K562 (cell line): ENCODE measurements around the gene PLD6. TPM values are rescaled to one million over a fixed set of nuclear protein-coding genes. Genes with fewer than 3 reads are reported as not detected.

Experiments
- ATAC-seq: fragments of 200-7000 bp; cut with Tn5 transposase; 3 replicates; pipeline ENCODE4 v1.9.1; 2020; ENCODE audit warnings: moderate library complexity
- BruUV-seq: library from RNA; stranded (reverse); fragments of 400-500 nt; replicated peaks from 2 replicates; lab custom pipeline; 2021; lab: Mats Ljungman, UMichigan
- CTCF ChIA-PET: fragments of 300-600 bp; formaldehyde crosslinking; extraction: SDS; loops from one replicate; lab custom pipeline; 2021; ENCODE audit warnings: low intra/inter-chr PET ratio; lab: Yijun Ruan, JAX
- POLR2A ChIA-PET: fragments of 300-600, 350-650 bp; sonication (Branson Sonifier 250); formaldehyde crosslinking; extraction: SDS; loops from one replicate; lab custom pipeline; 2021; ENCODE audit warnings: antibody characterized with exemption, inconsistent platforms; lab: Yijun Ruan, JAX
- DNase-seq, 4 experiments: peaks; one replicate each; pipeline versions ENCODE4 v3.0.0 to v3.0.0-alpha.2; 2011 to 2018; ENCODE audit warnings: low spot score in 3 of 4, mixed read lengths in 3 of 4; ENCODE audit errors: extremely low read depth in 1 of 4
- FAIRE-seq: peaks from 2 replicates; lab custom pipeline; 2011; peaks lifted over from hg19 to GRCh38; lab: Jason Lieb, UNC
- H2AFZ ChIP-seq: 2 replicates; pipeline ENCODE4 v1.6.0; 2011; ENCODE audit warnings: low read depth, low read length, control low read depth, inconsistent platforms
- H3K27ac ChIP-seq: fragments of 200-600 bp; 3 replicates; pipeline ENCODE4 v1.8.0; 2011; ENCODE audit warnings: low read depth, mild to moderate bottlenecking, control low read depth, inconsistent platforms, low read length, moderate library complexity, mixed read lengths; ENCODE audit errors: extremely low read depth
- H3K27me3 ChIP-seq, 2 experiments: fragments of 300-600 bp in 1 of 2; 2 replicates in 1 of 2; 3 replicates in 1 of 2; pipeline versions ENCODE4 v1.6.0 to v1.8.0; 2011; ENCODE audit warnings: inconsistent platforms in 2 of 2, low read length in 2 of 2, mild to moderate bottlenecking in 1 of 2, mixed read lengths in 1 of 2, moderate library complexity in 1 of 2; ENCODE audit not compliant: control insufficient read depth in 2 of 2, insufficient read depth in 2 of 2
- H3K36me3 ChIP-seq: fragments of 300-600 bp; 3 replicates; pipeline ENCODE4 v1.8.0; 2011; ENCODE audit warnings: mild to moderate bottlenecking, low read length, inconsistent platforms; ENCODE audit not compliant: control insufficient read depth, insufficient read depth
- H3K4me1 ChIP-seq, 2 experiments: fragments of 200-600 bp in 1 of 2; replicated peaks in 1 of 2; 2 replicates in 1 of 2; 3 replicates in 1 of 2; pipeline versions ENCODE4 v1.5.1 to v1.8.0; 2011; ENCODE audit warnings: inconsistent platforms in 2 of 2, low read length in 2 of 2, mild to moderate bottlenecking in 1 of 2, mixed read lengths in 1 of 2, moderate library complexity in 1 of 2; ENCODE audit not compliant: control insufficient read depth in 2 of 2, insufficient read depth in 2 of 2
- H3K4me2 ChIP-seq: 2 replicates; pipeline ENCODE4 v1.6.1; 2011; ENCODE audit warnings: low read length, control low read depth, inconsistent platforms, mixed read lengths; ENCODE audit not compliant: insufficient read depth
- H3K4me3 ChIP-seq: fragments of 200-600 bp; sonication (generic), shearing (Covaris generic); 2 replicates; pipeline ENCODE4 v1.5.1; 2016; ENCODE audit warnings: control low read depth, inconsistent platforms
- H3K79me2 ChIP-seq: fragments of 200-600 bp; 3 replicates; pipeline ENCODE4 v1.8.0; 2011; ENCODE audit warnings: low read length, inconsistent platforms; ENCODE audit not compliant: control insufficient read depth, insufficient read depth
- H3K9ac ChIP-seq, 2 experiments: 2 replicates each; pipeline versions ENCODE4 v1.6.0 to v1.6.1; 2011; ENCODE audit warnings: low read depth in 2 of 2, low read length in 2 of 2, control low read depth in 1 of 2, inconsistent platforms in 1 of 2, mild to moderate bottlenecking in 1 of 2, mixed read lengths in 1 of 2; ENCODE audit not compliant: insufficient read depth in 1 of 2
- H3K9me1 ChIP-seq: one replicate; pipeline ENCODE4 v1.6.0; 2011; ENCODE audit warnings: inconsistent platforms, mild to moderate bottlenecking, low read length, moderate library complexity; ENCODE audit not compliant: control insufficient read depth, insufficient read depth
- H3K9me3 ChIP-seq: replicated peaks from 2 replicates; pipeline ENCODE4 v1.5.1; 2011; ENCODE audit warnings: low read depth, low read length, inconsistent platforms; ENCODE audit not compliant: control insufficient read depth, insufficient read depth
- H4K20me1 ChIP-seq: replicated peaks from 2 replicates; pipeline ENCODE4 v1.6.1; 2011; ENCODE audit warnings: low read length, inconsistent platforms, mixed read lengths; ENCODE audit not compliant: control insufficient read depth, insufficient read depth
- ASH1L ChIP-seq: fragments of 450-650 bp; IDR thresholded peaks from 2 replicates; pipeline ENCODE4 v1.6.1; 2018; ENCODE audit warnings: borderline replicate concordance, mild to moderate bottlenecking, low read depth; ENCODE audit not compliant: partially characterized antibody
- CTBP1 ChIP-seq: fragments of 450-650 bp; IDR thresholded peaks from 2 replicates; pipeline ENCODE4 v1.6.1; 2016; ENCODE audit warnings: borderline replicate concordance
- EP400 ChIP-seq: fragments of 450-650 bp; IDR thresholded peaks from 2 replicates; pipeline ENCODE4 v1.6.1; 2017; ENCODE audit warnings: antibody characterized with exemption, mild to moderate bottlenecking, moderate library complexity
- ERF ChIP-seq: fragments of 450-650 bp; formaldehyde crosslinking; IDR thresholded peaks from 2 replicates; pipeline ENCODE4 v1.4.0; 2020; ENCODE audit warnings: mild to moderate bottlenecking, mixed read lengths
- EZH2 ChIP-seq: IDR thresholded peaks from 2 replicates; pipeline ENCODE4 v1.6.1; 2012; ENCODE audit warnings: low read depth, mild to moderate bottlenecking, inconsistent platforms, low read length, borderline replicate concordance
- HLTF ChIP-seq: fragments of 450-650 bp; IDR thresholded peaks from 2 replicates; pipeline ENCODE4 v1.6.1; 2016
- HOXB6 ChIP-seq: fragments of 250-450 bp; sonication (Bioruptor Pico); IDR thresholded peaks from 2 replicates; pipeline ENCODE4 v1.5.1; 2022; ENCODE audit warnings: mild to moderate bottlenecking, borderline replicate concordance
- HSF4 ChIP-seq: fragments of 250-450 bp; sonication (Bioruptor Pico); IDR thresholded peaks from 2 replicates; pipeline ENCODE4 v2.1.2; 2022; ENCODE audit warnings: mild to moderate bottlenecking, moderate library complexity, borderline replicate concordance
- KDM2B ChIP-seq: fragments of 250-450 bp; sonication (Bioruptor Pico); IDR thresholded peaks from 2 replicates; pipeline ENCODE4 v1.8.0; 2021; ENCODE audit warnings: mild to moderate bottlenecking, moderate library complexity
- NR4A1 ChIP-seq, 2 experiments: fragments of 250-450 bp in 1 of 2; fragments of 450-650 bp in 1 of 2; sonication (Bioruptor Pico) in 1 of 2; IDR thresholded peaks; 2 replicates each; pipeline versions ENCODE4 v1.4.0 to v1.6.1; 2016 to 2020; ENCODE audit warnings: mild to moderate bottlenecking in 2 of 2, missing compliant biosample characterization in 1 of 2, missing genetic modification characterization in 1 of 2, moderate library complexity in 1 of 2
- POLR3G ChIP-seq: IDR thresholded peaks from 2 replicates; pipeline ENCODE4 v1.6.1; 2011; ENCODE audit not compliant: insufficient read length, insufficient replicate concordance; ENCODE audit errors: extremely low read depth
- SAFB ChIP-seq: fragments of 200-400 bp; formaldehyde crosslinking; IDR thresholded peaks from 2 replicates; pipeline ENCODE4 v1.6.1; 2017; ENCODE audit warnings: low read depth, low read length, borderline replicate concordance
- TFE3 ChIP-seq: fragments of 450-650 bp; formaldehyde crosslinking; IDR thresholded peaks from 2 replicates; pipeline ENCODE4 v1.4.0; 2020; ENCODE audit warnings: mild to moderate bottlenecking, mixed read lengths
- UBTF ChIP-seq, 2 experiments: IDR thresholded peaks; 2 replicates each; pipeline ENCODE4 v1.6.1; 2012; ENCODE audit warnings: improper control_type of control experiment in 2 of 2, low read depth in 2 of 2, low read length in 2 of 2, borderline replicate concordance in 1 of 2
- ZC3H8 ChIP-seq: fragments of 450-650 bp; IDR thresholded peaks from 2 replicates; pipeline ENCODE4 v1.6.1; 2017
- ZNF175 ChIP-seq: fragments of 200-800 bp; sonication (Bioruptor generic); IDR thresholded peaks from 2 replicates; pipeline ENCODE4 v1.6.1; 2016; ENCODE audit warnings: low read depth, mild to moderate bottlenecking, missing genetic modification characterization, missing compliant biosample characterization
- WGBS: fragments of 100-300 bp; shearing (Covaris generic); methylation state at CpG from one replicate; pipeline ENCODE4 v1.1.6; 2016; ENCODE audit warnings: low coverage, mixed read lengths; ENCODE audit not compliant: insufficient coverage; ENCODE audit errors: missing lambda C conversion rate; 5-methylcytosine and 5-hydroxymethylcytosine counted together
- in situ Hi-C: fragments of 300-500 bp; cut with MboI; formaldehyde crosslinking; loops from 4 replicates; pipeline ENCODE4 v1.15.0; 2018; ENCODE audit warnings: inconsistent platforms, mixed read lengths
- intact Hi-C: fragments of 100-400 bp; cut with micrococcal nuclease; formaldehyde crosslinking; loops from 2 replicates; pipeline ENCODE4 v1.14.2; 2022
- polyA plus RNA-seq, 8 experiments: library from polyadenylated mRNA; depleted of rRNA in 4 of 8; stranded (reverse) in 5 of 8; unstranded in 3 of 8; fragments of >200 nt; fragmentation: Nextera tagmentation in 2 of 8; fragmentation: Illumina TruSeq in 1 of 8; extraction: Ambion mirVana in 2 of 8; extraction: Trizol in 1 of 8; gene quantifications; 2 replicates each; pipeline versions ENCODE4 v1.2.1 to v1.2.3, GENCODE V29; 2011 to 2014; ENCODE audit warnings: inconsistent platforms in 1 of 8, missing spikeins in 1 of 8
- total RNA-seq, 7 experiments: library from RNA; depleted of rRNA in 6 of 7; stranded (reverse); fragments of >200 nt in 6 of 7; fragmentation: Illumina TruSeq in 2 of 7; extraction: Trizol in 2 of 7; gene quantifications; 2 replicates each; pipeline versions ENCODE4 v1.2.1 to v1.2.3, GENCODE V29; 2011 to 2021; ENCODE audit warnings: low replicate concordance in 1 of 7
- TF ChIP-seq, protein P1 (sequence below): IDR thresholded peaks from 2 replicates; pipeline ENCODE4 v1.6.1; 2012; ENCODE audit warnings: low read depth, low read length, improper control_type of control experiment, borderline replicate concordance

Gene PLD6
- total and polyA plus RNA-seq, 9 of the 15 experiments (the other 6 are each of a cell fraction or from before 2014, with no cell fraction given), result 3.6 to 15.6 (median 10.0) TPM

DNA sequence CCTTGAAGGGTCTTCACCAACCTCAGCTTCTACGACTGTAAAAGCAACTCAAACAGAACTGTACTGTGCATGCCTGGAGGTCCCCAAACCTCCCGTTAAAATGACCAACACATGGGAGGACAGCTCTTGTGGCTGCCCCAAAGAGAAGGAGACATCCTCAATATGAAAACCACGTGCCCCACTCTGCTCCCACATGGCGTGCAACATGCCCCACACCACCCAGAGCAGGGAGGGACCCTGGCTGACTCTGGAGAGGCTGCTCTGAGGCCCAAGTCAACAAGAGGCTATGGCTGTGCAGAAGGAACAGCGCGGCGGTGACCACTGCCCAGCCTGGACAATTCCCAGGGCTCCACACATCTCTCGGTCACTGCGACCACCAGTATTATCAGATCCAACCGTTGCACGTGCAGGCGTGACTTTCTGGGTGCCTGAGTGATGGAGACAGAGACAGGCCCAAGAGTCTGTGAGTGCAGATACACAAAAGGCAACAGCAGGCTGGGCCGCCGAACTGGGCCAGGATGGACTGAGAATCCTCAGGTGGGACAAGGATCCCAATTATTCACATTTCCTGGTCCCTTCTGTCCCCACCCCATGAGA lies 1.4 kb downstream of the PLD6 start:
- H3K4me3 ChIP-seq, result peak overlapping the region; percentile 66
- 3% methylated on average over 14 of the region's 14 CpGs for WGBS
- CTCF ChIA-PET, result interaction anchor here (0.6 kb wide), 1 partner anchor 437 kb away, joined by 5 read pairs; no protein-coding TSS in a partner anchor
- TF ChIP-seq SAFB (no peak), HSF4 (CRISPR knock-in tag) (no peak), ZC3H8 (no peak), KDM2B (CRISPR knock-in tag) (no peak), POLR3G (no peak), HLTF (no peak), EZH2 (no peak), ASH1L (no peak), ERF (CRISPR knock-in tag) (no peak), TFE3 (CRISPR knock-in tag) (no peak), ZNF175 (no peak), HOXB6 (CRISPR knock-in tag) (no peak), CTBP1 (no peak), UBTF (IDR thresholded peaks at IDR 0.05; ENCODE audit: borderline replicate concordance in 1 of 2, low read depth in 2 of 2, low read length in 2 of 2) (no peak), NR4A1 (CRISPR knock-in tag; IDR thresholded peaks at IDR 0.05) (no peak), NR4A1 (tag; IDR thresholded peaks at IDR 0.05) (no peak), EP400 (peak; percentile 27; the same call in 1 of the 2 replicates)
- TF ChIP-seq, protein P1, sequence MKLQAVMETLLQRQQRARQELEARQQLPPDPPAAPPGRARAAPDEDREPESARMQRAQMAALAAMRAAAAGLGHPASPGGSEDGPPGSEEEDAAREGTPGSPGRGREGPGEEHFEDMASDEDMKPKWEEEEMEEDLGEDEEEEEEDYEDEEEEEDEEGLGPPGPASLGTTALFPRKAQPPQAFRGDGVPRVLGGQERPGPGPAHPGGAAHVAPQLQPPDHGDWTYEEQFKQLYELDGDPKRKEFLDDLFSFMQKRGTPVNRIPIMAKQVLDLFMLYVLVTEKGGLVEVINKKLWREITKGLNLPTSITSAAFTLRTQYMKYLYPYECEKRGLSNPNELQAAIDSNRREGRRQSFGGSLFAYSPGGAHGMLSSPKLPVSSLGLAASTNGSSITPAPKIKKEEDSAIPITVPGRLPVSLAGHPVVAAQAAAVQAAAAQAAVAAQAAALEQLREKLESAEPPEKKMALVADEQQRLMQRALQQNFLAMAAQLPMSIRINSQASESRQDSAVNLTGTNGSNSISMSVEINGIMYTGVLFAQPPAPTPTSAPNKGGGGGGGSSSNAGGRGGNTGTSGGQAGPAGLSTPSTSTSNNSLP, result no peak

More for the DNA sequence above, 1.4 kb downstream of the PLD6 start:
- Histone ChIP-seq H4K20me1 (no peaks in the 10 kb centered on the region), H3K79me2 (peaks cover 47% of the 10 kb centered on the region), H3K9me3 (no peaks in the 10 kb centered on the region), H3K4me2 (peak overlapping the region; percentile 84), H3K9ac (peak overlapping the region; percentile 88 to 97), H3K36me3 (peaks cover 48% of the 10 kb centered on the region; the same call in 2 of the 3 replicates), H2AFZ (no peak overlapping the region), H3K9me1 (no peaks in the 10 kb centered on the region), H3K4me1 (peaks cover 10 to 39% of the 10 kb centered on the region in 2 experiments; a peak in 4 of 5 replicates), H3K27ac (peak overlapping the region; percentile 92), H3K27me3 (no peaks in the 10 kb centered on the region)
- no TSS peak for BruUV-seq
- POLR2A ChIA-PET, result interaction anchor here (0.8 kb wide), 1 partner anchor 17 kb away, joined by 3 read pairs; no protein-coding TSS in a partner anchor
- DNase-seq (peak in 1 of 4 experiments; percentile 15), FAIRE-seq (no peak), ATAC-seq (peak; percentile 15)
- intact Hi-C loops (no loop called here), in situ Hi-C loops (no loop called here)
